B cell (primary cell): Measurements from ENCODE around the gene TRIM2. TPM values are rescaled to one million over a fixed set of nuclear protein-coding genes. Genes with fewer than 3 reads are reported as not detected.

Source experiments
- ATAC-seq: fragments of 200-7000 bp; cut with Tn5 transposase; one replicate; pipeline ENCODE4 v1.10.0; 2021; ENCODE audit warnings: low read depth, mild to moderate bottlenecking, moderate number of reproducible peaks, moderate library complexity
- CTCF ChIA-PET: fragments of 350-600 bp; sonication (Branson Sonifier 250); formaldehyde crosslinking; loops from one replicate; lab custom pipeline; 2021; ENCODE audit warnings: antibody characterized with exemption, inconsistent platforms; lab: Charles Lee
- POLR2A ChIA-PET: fragments of 350-600 bp; sonication (Branson Sonifier 250); formaldehyde crosslinking; loops from one replicate; lab custom pipeline; 2021; ENCODE audit warnings: antibody characterized with exemption; lab: Charles Lee
- DNase-seq: peaks from one replicate; pipeline ENCODE4 v3.0.0; 2013
- H2AFZ ChIP-seq: 2 replicates; pipeline ENCODE4 v1.6.1; 2012; ENCODE audit warnings: mild to moderate bottlenecking, low read depth, low read length; ENCODE audit not compliant: insufficient read depth, poor library complexity, severe bottlenecking
- H3K27ac ChIP-seq, 2 donors: 1 replicate in 1 of 2; 2 replicates in 1 of 2; pipeline ENCODE4 v1.5.1; 2012 to 2013; ENCODE audit warnings: low read length in 2 of 2, mild to moderate bottlenecking in 2 of 2, moderate library complexity in 1 of 2
- H3K27me3 ChIP-seq, 4 experiments: fragments of 200-600 bp in 1 of 4; sonication (generic) in 1 of 4; replicated peaks in 1 of 4; 1 replicate in 2 of 4; 2 replicates in 2 of 4; pipeline versions ENCODE4 v1.6.1 to v1.7.0; 2013 to 2016; ENCODE audit warnings: low read length in 3 of 4, mild to moderate bottlenecking in 2 of 4, mixed read lengths in 1 of 4, moderate library complexity in 1 of 4; ENCODE audit not compliant: insufficient read depth in 4 of 4, control insufficient read depth in 3 of 4; ENCODE audit errors: control extremely low read depth in 1 of 4
- H3K36me3 ChIP-seq, 2 experiments: replicated peaks in 1 of 2; 1 replicate in 1 of 2; 2 replicates in 1 of 2; pipeline versions ENCODE4 v1.6.1 to v1.7.1; 2013; ENCODE audit warnings: low read length in 1 of 2; ENCODE audit not compliant: insufficient read depth in 2 of 2, control insufficient read depth in 1 of 2; ENCODE audit errors: control extremely low read depth in 1 of 2, extremely low read depth in 1 of 2
- H3K4me1 ChIP-seq, 2 donors: fragments of 200-600 bp in 1 of 2; sonication (generic) in 1 of 2; 1 replicate in 1 of 2; 2 replicates in 1 of 2; pipeline versions ENCODE4 v1.5.1 to v1.6.1; 2013 to 2017; ENCODE audit warnings: low read length in 2 of 2; ENCODE audit not compliant: control insufficient read depth in 2 of 2, insufficient read depth in 2 of 2
- H3K4me2 ChIP-seq: replicated peaks from 2 replicates; pipeline ENCODE3; 2012; ENCODE audit warnings: mild to moderate bottlenecking, low read depth, low read length; ENCODE audit not compliant: poor library complexity, severe bottlenecking
- H3K4me3 ChIP-seq, 5 experiments: fragments of 200-600 bp in 1 of 5; sonication (generic) in 1 of 5; 1 replicate in 3 of 5; 2 replicates in 2 of 5; pipeline versions ENCODE4 v1.5.1 to v1.7.0; 2011 to 2016; ENCODE audit warnings: low read length in 4 of 5, mild to moderate bottlenecking in 4 of 5, low read depth in 2 of 5, control low read depth in 1 of 5, moderate library complexity in 1 of 5; ENCODE audit not compliant: insufficient read depth in 1 of 5; ENCODE audit errors: control extremely low read depth in 1 of 5, extremely low read depth in 1 of 5
- H3K79me2 ChIP-seq: fragments of 200-600 bp; sonication (generic); one replicate; pipeline ENCODE4 v1.6.0; 2016; ENCODE audit warnings: low read length; ENCODE audit not compliant: control insufficient read depth, insufficient read depth
- H3K9ac ChIP-seq: fragments of 200-600 bp; sonication (generic); 2 replicates; pipeline ENCODE4 v1.6.1; 2017; ENCODE audit warnings: mild to moderate bottlenecking, low read length, moderate library complexity
- H3K9me3 ChIP-seq, 3 donors: one replicate each; pipeline versions ENCODE4 v1.6.1 to v1.7.1; 2013; ENCODE audit warnings: low read length in 2 of 3; ENCODE audit not compliant: control insufficient read depth in 2 of 3, insufficient read depth in 1 of 3; ENCODE audit errors: control extremely low read depth in 1 of 3
- H4K20me1 ChIP-seq: 2 replicates; pipeline ENCODE4 v1.6.0; 2012; ENCODE audit warnings: mild to moderate bottlenecking, low read length; ENCODE audit not compliant: insufficient read depth, control insufficient read depth, poor library complexity, severe bottlenecking
- H3K27ac Mint-ChIP-seq: one replicate; pipeline ENCODE4 v1.8.0; 2021; ENCODE audit warnings: mixed read lengths
- H3K27me3 Mint-ChIP-seq: one replicate; pipeline ENCODE4 v1.8.0; 2021; ENCODE audit warnings: mixed read lengths
- H3K4me1 Mint-ChIP-seq: one replicate; pipeline ENCODE4 v1.8.0; 2021; ENCODE audit warnings: mixed read lengths
- H3K4me3 Mint-ChIP-seq: one replicate; pipeline ENCODE4 v1.8.0; 2021; ENCODE audit warnings: mixed read lengths
- H3K9me3 Mint-ChIP-seq: one replicate; pipeline ENCODE4 v1.8.0; 2022; ENCODE audit warnings: mixed read lengths; ENCODE audit not compliant: insufficient read depth
- CTCF ChIP-seq: fragments of 200-600 bp; IDR thresholded peaks from one replicate; pipeline ENCODE4 v1.8.0; 2022; ENCODE audit warnings: antibody characterized with exemption, mild to moderate bottlenecking
- EZH2 ChIP-seq: IDR thresholded peaks from 2 replicates; pipeline ENCODE4 v1.6.1; 2012; ENCODE audit warnings: borderline replicate concordance, low read depth, mild to moderate bottlenecking, moderate library complexity, low read length; ENCODE audit not compliant: insufficient read depth, poor library complexity, severe bottlenecking
- WGBS: methylation state at CpG from one replicate; pipeline ENCODE4 v1.1.5; 2013; ENCODE audit warnings: missing lambda C conversion rate; ENCODE audit not compliant: insufficient coverage; 5-methylcytosine and 5-hydroxymethylcytosine counted together
- intact Hi-C: fragments of 100-400 bp; cut with micrococcal nuclease; formaldehyde crosslinking; loops from one replicate; pipeline ENCODE4 v1.10.0; 2022
- polyA plus RNA-seq: library from polyadenylated mRNA; depleted of rRNA; stranded (reverse); fragments of >200 nt; gene quantifications from 2 replicates; pipeline ENCODE4 v1.2.3, GENCODE V29; 2012
- total RNA-seq, 2 donors: library from RNA; stranded (reverse); fragments of 120-200 nt in 1 of 2; gene quantifications; 1 replicate in 1 of 2; 2 replicates in 1 of 2; pipeline versions ENCODE4 v1.2.3 to v1.2.4, GENCODE V29; 2013 to 2022

The TRIM2 gene
- total and polyA plus RNA-seq, 2 donors (not counting 1 experiment from before 2014, with no cell fraction given), result 1.2 to 6.4 TPM

DNA sequence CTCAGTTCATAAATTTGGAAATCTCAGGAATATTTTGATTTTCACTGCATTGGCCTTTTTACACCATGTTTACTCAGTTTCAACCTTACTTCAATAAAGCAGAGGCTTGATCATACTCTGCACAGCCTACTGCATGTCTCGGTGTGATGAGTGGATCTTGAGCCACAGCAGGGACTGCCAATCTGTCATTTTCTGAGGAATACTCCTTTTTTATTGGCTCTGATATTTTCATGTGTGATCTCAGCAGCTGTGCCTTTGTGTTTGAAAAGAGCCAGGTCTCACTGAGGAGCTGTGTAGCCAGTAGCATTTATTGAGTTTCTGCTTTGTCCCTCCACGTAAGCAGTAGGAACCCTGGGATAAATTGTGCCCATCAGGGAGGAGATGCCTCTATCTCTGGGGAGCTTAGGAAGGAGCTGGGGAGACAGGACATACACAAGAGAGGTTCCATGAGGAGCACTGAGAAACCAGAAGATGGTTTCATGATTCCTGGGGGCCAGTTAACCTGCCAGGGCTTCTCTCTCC lies 18.9 kb upstream of the TRIM2 start:
- Histone ChIP-seq H4K20me1 (no peaks in the 10 kb centered on the region), H3K27me3 (peaks cover 0 to 12% (median 3%) of the 10 kb centered on the region in 4 experiments), H3K9ac (no peak overlapping the region), H3K4me1 (no peaks in the 10 kb centered on the region), H3K4me3 (no peak overlapping the region), H2AFZ (no peak overlapping the region), H3K79me2 (no peaks in the 10 kb centered on the region), H3K36me3 (no peaks in the 10 kb centered on the region), H3K27ac (no peak overlapping the region), H3K9me3 (peaks cover 0 to 3% (median 0%) of the 10 kb centered on the region in 3 donors), H3K4me2 (no peak overlapping the region)
- Mint-ChIP-seq H3K27me3 (peaks cover 25% of the 10 kb centered on the region), H3K4me3 (no peak overlapping the region), H3K4me1 (no peaks in the 10 kb centered on the region), H3K27ac (no peak overlapping the region), H3K9me3 (no peaks in the 10 kb centered on the region)
- 94% methylated on average over 2 of the region's 2 CpGs for WGBS
- intact Hi-C loops, result no loop called here
- ChIA-PET POLR2A (no interaction called here), CTCF (interaction anchor here (1.2 to 1.5 kb wide), 2 partner anchors 10 to 389 kb away, joined by 3 to 4 read pairs; no protein-coding TSS in a partner anchor)
- TF ChIP-seq CTCF, result no peak
- TF ChIP-seq EZH2, result no peak
- DNase-seq (no peak), ATAC-seq (no peak)

DNA sequence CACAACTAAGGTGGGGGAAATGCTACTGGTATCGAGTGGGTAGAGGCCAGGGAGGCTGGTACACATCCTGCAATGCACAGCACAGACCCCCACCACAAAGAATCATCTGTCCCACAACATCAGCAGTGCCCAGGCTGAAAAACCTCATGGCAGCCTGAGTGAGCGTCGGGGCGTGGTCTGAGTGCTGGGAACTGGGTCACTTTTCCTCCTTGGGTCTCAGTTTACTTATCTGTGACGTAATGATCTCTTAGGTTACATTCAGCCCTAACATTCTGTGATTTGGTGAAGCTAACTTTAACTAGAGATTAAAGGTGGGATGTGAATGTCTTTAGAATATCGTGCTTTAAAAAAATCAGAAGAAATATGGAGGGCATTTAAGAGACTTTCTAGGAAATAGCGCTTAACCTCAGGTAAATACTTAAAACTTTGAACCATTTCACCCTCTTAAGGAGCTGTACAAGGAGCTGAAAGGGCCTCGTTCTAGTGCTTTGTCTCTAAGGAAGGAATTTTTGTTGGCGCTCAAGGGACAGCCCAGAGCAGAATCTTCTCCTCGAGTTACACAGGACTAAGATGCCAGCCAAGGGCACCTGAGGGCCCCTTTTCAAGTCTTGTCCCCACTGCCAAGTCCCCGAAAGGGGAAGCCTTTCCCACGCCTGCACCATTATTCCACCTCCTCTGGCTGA lies 18.1 kb upstream of the TRIM2 start:
- H3K27me3 ChIP-seq, result peaks cover 0 to 11% (median 3%) of the 10 kb centered on the region in 4 experiments
- Mint-ChIP-seq H3K4me1 (no peaks in the 10 kb centered on the region), H3K27ac (no peak overlapping the region), H3K27me3 (peaks cover 25% of the 10 kb centered on the region), H3K9me3 (no peaks in the 10 kb centered on the region), H3K4me3 (no peak overlapping the region)
- no peak overlapping the region for H3K4me3 ChIP-seq
- H3K9me3 ChIP-seq, result peaks cover 0 to 3% (median 0%) of the 10 kb centered on the region in 3 donors
- no peaks in the 10 kb centered on the region for H4K20me1 ChIP-seq
- DNase-seq, result no peak
- no peak overlapping the region for H2AFZ ChIP-seq
- intact Hi-C loops, result no loop called here
- ChIA-PET POLR2A (no interaction called here), CTCF (interaction anchor here (1.2 to 1.5 kb wide), 2 partner anchors 9 to 388 kb away, joined by 3 to 4 read pairs; no protein-coding TSS in a partner anchor)
- H3K27ac ChIP-seq, result no peak overlapping the region
- TF ChIP-seq CTCF, result no peak
- TF ChIP-seq EZH2, result no peak
- no peak overlapping the region for H3K4me2 ChIP-seq
- ATAC-seq, result no peak
- H3K4me1 ChIP-seq, result no peaks in the 10 kb centered on the region
- H3K36me3 ChIP-seq, result no peaks in the 10 kb centered on the region
- no peaks in the 10 kb centered on the region for H3K79me2 ChIP-seq
- WGBS, result 74% methylated on average over 5 of the region's 12 CpGs
- no peak overlapping the region for H3K9ac ChIP-seq
